ENCODE measurements around the gene SEZ6L. TPM values are rescaled to one million over a fixed set of nuclear protein-coding genes. Genes with fewer than 3 reads are reported as not detected.

Gene SEZ6L
- total and polyA plus RNA-seq, 10 of the 15 experiments (the other 5 are each of a cell fraction or from before 2014, with no cell fraction given): not detected

- TF ChIP-seq CUX1 (IDR thresholded peaks at IDR 0.05; ENCODE audit: insufficient replicate concordance, low read depth, low read length): no peak
- no peak for TF ChIP-seq ZNF384 (IDR thresholded peaks at IDR 0.05; ENCODE audit: borderline replicate concordance, low read depth, low read length)
- no peak for TF ChIP-seq PRDM15 (CRISPR knock-in tag; IDR thresholded peaks at IDR 0.05)
- no peak for TF ChIP-seq BRCA1 (IDR thresholded peaks at IDR 0.05; ENCODE audit: low read depth, low read length)
- TF ChIP-seq RCOR1 (conservative IDR thresholded peaks at IDR 0.05; ENCODE audit: low read depth, low read length): no peak
- no peak for TF ChIP-seq E2F8 (IDR thresholded peaks at IDR 0.05; ENCODE audit: low read depth, partially characterized antibody)
- TF ChIP-seq BCL3 (IDR thresholded peaks at IDR 0.05; ENCODE audit: borderline replicate concordance, insufficient read depth, low read depth, low read length, poor library complexity, severe bottlenecking): no peak
Measured at GRCh38 chr22:26276529-26277160, 107.4 kb downstream of the SEZ6L start (continued).
